ENCODE data around the gene PNPLA5. TPM values are rescaled to one million over a fixed set of nuclear protein-coding genes. Genes with fewer than 3 reads are reported as not detected.

Gene PNPLA5
- total RNA-seq, 1 experiment from 2014 or later, result not detected

- Histone ChIP-seq H3K79me2 (ENCODE audit: low read depth) (no peaks in the 10 kb centered on the region), H3K4me2 (no peak overlapping the region), H3K4me1 (replicated peaks; ENCODE audit: insufficient read depth) (no peaks in the 10 kb centered on the region), H2AFZ (no peak overlapping the region), H3K36me3 (ENCODE audit: low read depth) (no peaks in the 10 kb centered on the region), H3K9me3 (ENCODE audit: insufficient read depth, low read depth) (no peaks in the 10 kb centered on the region), H3K27ac (no peak overlapping the region), H4K20me1 (ENCODE audit: insufficient read depth) (no peaks in the 10 kb centered on the region), H3K4me3 (no peak overlapping the region), H3K27me3 (ENCODE audit: insufficient read depth, low read depth) (peaks cover 50% of the 10 kb centered on the region), H3F3A (ENCODE audit: insufficient read depth, low read depth) (no peaks in the 10 kb centered on the region), H3K9me2 (ENCODE audit: insufficient read depth) (no peaks in the 10 kb centered on the region)
- no peak for TF ChIP-seq CTCF (conservative IDR thresholded peaks at IDR 0.05)
- no peak for TF ChIP-seq EZH2 (IDR thresholded peaks at IDR 0.05; ENCODE audit: low read depth)
- BruUV-seq (replicated peaks), result no TSS peak
- ChIA-PET CTCF (no interaction called here), POLR2A (ENCODE audit: unreplicated experiment) (no interaction called here)
- intact Hi-C loops (cut with micrococcal nuclease; ENCODE audit: unreplicated experiment), result no loop called here
- DNase-seq, result no peak
Observed at GRCh38 chr22:43881091-43882061, 10.4 kb downstream of the PNPLA5 start.

- no peak for DNase-seq
- Histone ChIP-seq H3K27me3 (ENCODE audit: insufficient read depth, low read depth) (peaks cover 51% of the 10 kb centered on the region), H4K20me1 (ENCODE audit: insufficient read depth) (no peaks in the 10 kb centered on the region), H3K4me3 (no peak overlapping the region), H3K4me2 (no peak overlapping the region), H3K36me3 (ENCODE audit: low read depth) (no peaks in the 10 kb centered on the region), H2AFZ (no peak overlapping the region), H3K27ac (no peak overlapping the region), H3F3A (ENCODE audit: insufficient read depth, low read depth) (no peaks in the 10 kb centered on the region), H3K9me3 (ENCODE audit: insufficient read depth, low read depth) (no peaks in the 10 kb centered on the region), H3K9me2 (ENCODE audit: insufficient read depth) (no peaks in the 10 kb centered on the region), H3K79me2 (ENCODE audit: low read depth) (no peaks in the 10 kb centered on the region), H3K4me1 (replicated peaks; ENCODE audit: insufficient read depth) (no peaks in the 10 kb centered on the region)
- POLR2A ChIA-PET (ENCODE audit: unreplicated experiment), result no interaction called here
- BruUV-seq (replicated peaks), result no TSS peak
- intact Hi-C loops (cut with micrococcal nuclease; ENCODE audit: unreplicated experiment), result no loop called here
- TF ChIP-seq CTCF (conservative IDR thresholded peaks at IDR 0.05) (no peak), EZH2 (IDR thresholded peaks at IDR 0.05; ENCODE audit: low read depth) (no peak)
- CTCF ChIA-PET, result no interaction called here
Observed at GRCh38 chr22:43880541-43880991, 11.2 kb downstream of the PNPLA5 start.

- no peak overlapping the region for H3K4me2 ChIP-seq
- H3K9me2 ChIP-seq (ENCODE audit: insufficient read depth), result no peaks in the 10 kb centered on the region
- no peak overlapping the region for H3K27ac ChIP-seq
- peaks cover 55% of the 10 kb centered on the region for H3K27me3 ChIP-seq (ENCODE audit: insufficient read depth, low read depth)
- DNase-seq, result no peak
- ChIA-PET CTCF (interaction anchor here (0.7 kb wide), 1 partner anchor 485 kb away, joined by 3 read pairs; no protein-coding TSS in a partner anchor), POLR2A (ENCODE audit: unreplicated experiment) (no interaction called here)
- no peaks in the 10 kb centered on the region for H3K4me1 ChIP-seq (replicated peaks; ENCODE audit: insufficient read depth)
- H3F3A ChIP-seq (ENCODE audit: insufficient read depth, low read depth), result no peaks in the 10 kb centered on the region
- TF ChIP-seq CTCF (conservative IDR thresholded peaks at IDR 0.05) (no peak), EZH2 (IDR thresholded peaks at IDR 0.05; ENCODE audit: low read depth) (no peak)
- H3K36me3 ChIP-seq (ENCODE audit: low read depth), result no peaks in the 10 kb centered on the region
- H3K4me3 ChIP-seq, result no peak overlapping the region
- no peak overlapping the region for H2AFZ ChIP-seq
- BruUV-seq (replicated peaks), result no TSS peak
- intact Hi-C loops (cut with micrococcal nuclease; ENCODE audit: unreplicated experiment), result no loop called here
- no peaks in the 10 kb centered on the region for H3K79me2 ChIP-seq (ENCODE audit: low read depth)
- H3K9me3 ChIP-seq (ENCODE audit: insufficient read depth, low read depth), result no peaks in the 10 kb centered on the region
- H4K20me1 ChIP-seq (ENCODE audit: insufficient read depth), result no peaks in the 10 kb centered on the region
Observed at GRCh38 chr22:43879901-43880540, 11.8 kb downstream of the PNPLA5 start.
